Natural killer cell (primary cell): ENCODE data around the gene ANKRD13D. TPM values are rescaled to one million over a fixed set of nuclear protein-coding genes. Genes with fewer than 3 reads are reported as not detected.

Source experiments
- ATAC-seq, 3 donors: fragments of 150-1000 bp in 2 of 3; fragments of 200-7000 bp in 1 of 3; cut with Tn5 transposase; 1 replicate in 1 of 3; 2 replicates in 2 of 3; pipeline ENCODE4 v1.10.0; 2021; ENCODE audit warnings: mild to moderate bottlenecking in 2 of 3, moderate library complexity in 2 of 3
- DNase-seq, 2 donors: peaks; one replicate each; pipeline versions ENCODE4 v3.0.0 to v3.0.0-alpha.2; 2013 to 2021; ENCODE audit warnings: mixed read lengths in 1 of 2
- H3K27ac ChIP-seq: one replicate; pipeline ENCODE4 v1.5.1; 2013; ENCODE audit warnings: mild to moderate bottlenecking, low read length
- H3K27me3 ChIP-seq: one replicate; pipeline ENCODE4 v1.6.1; 2013; ENCODE audit warnings: low read length; ENCODE audit not compliant: control insufficient read depth, insufficient read depth
- H3K36me3 ChIP-seq: one replicate; pipeline ENCODE4 v1.6.1; 2013; ENCODE audit warnings: low read length; ENCODE audit not compliant: control insufficient read depth, insufficient read depth
- H3K4me1 ChIP-seq: one replicate; pipeline ENCODE4 v1.6.1; 2013; ENCODE audit warnings: low read length; ENCODE audit not compliant: control insufficient read depth, insufficient read depth
- H3K4me3 ChIP-seq: one replicate; pipeline ENCODE4 v1.5.1; 2013; ENCODE audit warnings: low read length
- H3K9me3 ChIP-seq: one replicate; pipeline ENCODE4 v1.6.1; 2013; ENCODE audit warnings: low read length; ENCODE audit not compliant: control insufficient read depth, insufficient read depth
- H3K27ac Mint-ChIP-seq, 2 donors: one replicate each; pipeline ENCODE4 v1.8.0; 2022; ENCODE audit warnings: mild to moderate bottlenecking in 2 of 2, mixed read lengths in 2 of 2, moderate library complexity in 1 of 2
- H3K27me3 Mint-ChIP-seq, 2 donors: one replicate each; pipeline ENCODE4 v1.8.0; 2022; ENCODE audit warnings: low read depth in 2 of 2, mixed read lengths in 2 of 2
- H3K36me3 Mint-ChIP-seq: one replicate; pipeline ENCODE4 v1.8.0; 2022; ENCODE audit warnings: mixed read lengths
- H3K4me1 Mint-ChIP-seq, 2 donors: one replicate each; pipeline ENCODE4 v1.8.0; 2022; ENCODE audit warnings: mixed read lengths in 2 of 2
- H3K4me3 Mint-ChIP-seq: one replicate; pipeline ENCODE4 v1.8.0; 2022; ENCODE audit warnings: mild to moderate bottlenecking, moderate library complexity, mixed read lengths
- H3K9me3 Mint-ChIP-seq, 2 donors: one replicate each; pipeline ENCODE4 v1.8.0; 2022; ENCODE audit warnings: mixed read lengths in 2 of 2
- CTCF ChIP-seq: fragments of 200-600 bp; IDR thresholded peaks from one replicate; pipeline ENCODE4 v1.8.0; 2022; ENCODE audit warnings: antibody characterized with exemption
- WGBS: methylation state at CpG from one replicate; pipeline ENCODE4 v1.1.7; 2013; ENCODE audit warnings: missing lambda C conversion rate; ENCODE audit not compliant: insufficient coverage; 5-methylcytosine and 5-hydroxymethylcytosine counted together
- intact Hi-C: fragments of 100-400 bp; cut with micrococcal nuclease; formaldehyde crosslinking; loops from one replicate; pipeline ENCODE4 v1.14.2; 2022
- total RNA-seq, 4 donors: library from RNA; stranded (reverse); fragments of 120-200 nt in 1 of 4; gene quantifications; one replicate each; pipeline versions ENCODE4 v1.2.3 to v1.2.4, GENCODE V29; 2013 to 2022

The ANKRD13D gene
- total RNA-seq, 3 donors from 2014 or later (not counting 1 experiment from before 2014, with no cell fraction given): 212 to 316 (median 231) TPM

- no peaks in the 10 kb centered on the region for H3K27me3 Mint-ChIP-seq
- intact Hi-C loops: no loop called here
- DNase-seq (no peak), ATAC-seq (no peak)
- H3K36me3 Mint-ChIP-seq: peaks cover 2% of the 10 kb centered on the region
- no peak overlapping the region for H3K4me3 Mint-ChIP-seq
- H3K4me1 Mint-ChIP-seq: peaks cover 46 to 56% of the 10 kb centered on the region in 2 donors
- no peak overlapping the region for H3K4me3 ChIP-seq
- no peak for TF ChIP-seq CTCF
- peaks cover 47% of the 10 kb centered on the region for H3K36me3 ChIP-seq
- H3K27ac ChIP-seq: no peak overlapping the region
- peaks cover 4% of the 10 kb centered on the region for H3K9me3 ChIP-seq
- WGBS: 92% methylated on average over 7 of the region's 7 CpGs
- peak overlapping the region in 1 of 2 donors; percentile 94 for H3K27ac Mint-ChIP-seq
- H3K27me3 ChIP-seq: no peaks in the 10 kb centered on the region
- H3K9me3 Mint-ChIP-seq: no peaks in the 10 kb centered on the region
- H3K4me1 ChIP-seq: peaks cover 56% of the 10 kb centered on the region
Measured at GRCh38 chr11:67290801-67291200, 1.7 kb downstream of the ANKRD13D start.

DNA sequence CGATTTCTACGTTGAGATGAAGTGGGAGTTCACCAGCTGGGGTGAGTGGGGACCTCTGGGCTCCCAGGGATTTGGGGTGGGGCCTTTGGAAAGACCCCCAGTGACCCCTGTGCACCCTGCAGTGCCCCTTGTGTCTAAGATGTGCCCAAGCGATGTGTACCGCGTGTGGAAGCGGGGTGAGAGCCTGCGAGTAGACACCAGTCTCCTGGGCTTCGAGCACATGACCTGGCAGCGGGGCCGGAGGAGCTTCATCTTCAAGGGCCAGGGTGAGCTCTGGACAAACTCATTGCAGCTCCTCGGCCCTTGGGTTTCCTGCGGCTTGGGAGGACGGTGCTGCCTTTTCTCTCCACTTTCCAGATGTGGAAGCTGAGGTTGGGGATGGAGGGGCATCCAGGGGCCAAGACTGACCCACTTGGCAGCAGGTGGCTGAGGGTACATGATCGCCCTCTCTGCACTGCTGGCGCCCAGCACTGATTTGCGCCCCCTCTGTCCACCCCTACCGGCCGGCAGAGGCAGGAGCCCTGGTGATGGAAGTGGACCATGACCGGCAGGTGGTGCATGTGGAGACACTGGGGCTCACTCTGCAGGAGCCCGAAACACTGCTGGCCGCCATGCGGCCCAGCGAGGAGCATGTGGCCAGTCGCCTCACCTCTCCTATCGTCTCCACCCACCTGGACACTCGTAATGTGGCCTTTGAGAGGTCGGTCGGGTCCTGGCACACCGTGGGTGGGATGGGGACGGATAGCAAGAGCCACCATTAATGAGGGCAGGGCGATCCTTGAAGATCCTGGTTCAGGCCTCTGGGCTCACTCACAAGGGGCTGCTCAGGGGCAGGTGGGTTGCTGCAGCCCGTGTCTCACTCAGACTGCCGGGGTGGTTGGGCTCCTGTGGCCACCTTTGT is 2.6 kb downstream of the ANKRD13D start:
- Mint-ChIP-seq H3K27ac (peak overlapping the region; percentile 83 to 94), H3K4me3 (peak overlapping the region; percentile 17), H3K36me3 (peaks cover 11% of the 10 kb centered on the region), H3K9me3 (peaks cover 2 to 3% of the 10 kb centered on the region in 2 donors), H3K27me3 (no peaks in the 10 kb centered on the region), H3K4me1 (peaks cover 47 to 49% of the 10 kb centered on the region in 2 donors)
- 97% methylated on average over 33 of the region's 33 CpGs for WGBS
- DNase-seq (no peak), ATAC-seq (no peak)
- Histone ChIP-seq H3K27ac (no peak overlapping the region), H3K4me1 (peaks cover 47% of the 10 kb centered on the region), H3K27me3 (no peaks in the 10 kb centered on the region), H3K9me3 (peaks cover 4% of the 10 kb centered on the region), H3K4me3 (no peak overlapping the region), H3K36me3 (peaks cover 49% of the 10 kb centered on the region)
- TF ChIP-seq CTCF: no peak
- intact Hi-C loops: no loop called here

DNA sequence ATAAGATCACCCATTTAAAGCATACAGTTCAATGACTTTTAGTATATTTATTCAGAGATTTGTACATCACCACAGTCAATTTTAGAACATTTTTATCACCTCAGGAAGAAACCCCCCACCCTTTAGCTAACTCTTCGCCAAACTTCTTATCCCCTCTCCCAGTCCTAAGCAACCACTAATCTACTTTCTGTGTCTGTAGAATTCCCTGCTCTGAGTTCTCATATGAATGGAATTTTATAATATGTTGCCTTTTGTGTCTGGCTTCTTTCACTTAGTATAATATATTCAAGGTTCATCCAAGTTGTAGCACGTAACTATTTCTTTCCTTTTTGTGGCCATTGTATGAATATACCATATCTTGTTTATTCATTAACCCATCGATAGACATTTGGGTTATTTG is 3.6 kb downstream of the ANKRD13D start:
- intact Hi-C loops: no loop called here
- Mint-ChIP-seq H3K9me3 (peaks cover 2 to 3% of the 10 kb centered on the region in 2 donors), H3K27ac (peak overlapping the region; percentile 80 to 83), H3K27me3 (no peaks in the 10 kb centered on the region), H3K4me3 (peak overlapping the region; percentile 80), H3K36me3 (peaks cover 17% of the 10 kb centered on the region), H3K4me1 (peaks cover 37 to 40% of the 10 kb centered on the region in 2 donors)
- Histone ChIP-seq H3K4me1 (peaks cover 37% of the 10 kb centered on the region), H3K9me3 (peaks cover 4% of the 10 kb centered on the region), H3K4me3 (no peak overlapping the region), H3K27me3 (no peaks in the 10 kb centered on the region), H3K36me3 (peaks cover 50% of the 10 kb centered on the region), H3K27ac (peak overlapping the region; percentile 14)
- DNase-seq (no peak), ATAC-seq (no peak)
- WGBS: 100% methylated on average over 1 of the region's 3 CpGs
- TF ChIP-seq CTCF: no peak
